HG03103 (cell line): ENCODE data around the gene FCHSD2.
"Not testable (repeated sequence)": the region's sequence is repeated elsewhere in the genome, so short reads cannot be mapped to it uniquely, and the experiment has no call there.

ENCODE experiments used
- ATAC-seq: cut with Tn5 transposase; IDR thresholded peaks from one replicate; pipeline ENCODE4 v1.9.1; 2021; ENCODE audit warnings: low read depth; ENCODE audit not compliant: unreplicated experiment

Gene FCHSD2

GRCh38 chr11:73019449-73019848 lies 122.7 kb downstream of the FCHSD2 start:
- ATAC-seq = no peak

DNA sequence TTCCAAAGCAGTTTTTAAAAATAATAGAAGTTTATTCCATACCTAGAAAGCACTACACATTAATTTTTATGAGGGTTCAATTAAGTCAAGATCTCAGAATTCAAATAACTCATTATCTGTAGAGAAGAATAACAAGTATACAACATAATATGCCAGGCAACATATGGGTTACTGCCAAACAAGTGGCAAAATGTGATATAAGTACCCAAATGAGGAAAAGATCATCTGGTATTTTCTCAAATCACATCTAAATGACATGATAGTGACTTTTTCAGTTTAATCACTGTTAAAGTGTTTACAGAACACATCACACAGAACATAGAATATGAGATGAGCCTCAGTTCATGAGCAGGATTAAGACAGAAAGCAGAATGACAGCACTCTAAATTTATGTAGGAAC lies 123.3 kb downstream of the FCHSD2 start:
- ATAC-seq = no peak

GRCh38 chr11:73017024-73017751 lies 124.9 kb downstream of the FCHSD2 start:
- no peak for ATAC-seq

DNA sequence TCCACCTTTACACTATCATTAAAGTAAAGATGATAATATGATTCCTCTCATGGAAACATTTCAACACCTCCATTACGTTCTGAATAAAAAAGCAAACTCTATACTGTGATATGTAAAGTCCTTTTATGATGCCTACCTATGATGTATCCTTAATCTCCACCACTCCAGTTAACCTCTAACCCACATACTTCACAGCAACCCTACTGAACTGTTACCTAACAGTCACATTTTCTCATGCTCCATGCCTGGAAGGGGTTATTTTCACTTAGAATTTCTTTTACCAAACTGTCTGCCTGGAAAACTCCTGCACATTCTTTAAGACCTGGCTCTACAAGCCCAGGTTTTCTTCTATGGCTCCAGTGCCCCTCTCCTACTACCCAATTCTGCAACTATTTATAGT lies 129.1 kb downstream of the FCHSD2 start:
- ATAC-seq = no peak

DNA sequence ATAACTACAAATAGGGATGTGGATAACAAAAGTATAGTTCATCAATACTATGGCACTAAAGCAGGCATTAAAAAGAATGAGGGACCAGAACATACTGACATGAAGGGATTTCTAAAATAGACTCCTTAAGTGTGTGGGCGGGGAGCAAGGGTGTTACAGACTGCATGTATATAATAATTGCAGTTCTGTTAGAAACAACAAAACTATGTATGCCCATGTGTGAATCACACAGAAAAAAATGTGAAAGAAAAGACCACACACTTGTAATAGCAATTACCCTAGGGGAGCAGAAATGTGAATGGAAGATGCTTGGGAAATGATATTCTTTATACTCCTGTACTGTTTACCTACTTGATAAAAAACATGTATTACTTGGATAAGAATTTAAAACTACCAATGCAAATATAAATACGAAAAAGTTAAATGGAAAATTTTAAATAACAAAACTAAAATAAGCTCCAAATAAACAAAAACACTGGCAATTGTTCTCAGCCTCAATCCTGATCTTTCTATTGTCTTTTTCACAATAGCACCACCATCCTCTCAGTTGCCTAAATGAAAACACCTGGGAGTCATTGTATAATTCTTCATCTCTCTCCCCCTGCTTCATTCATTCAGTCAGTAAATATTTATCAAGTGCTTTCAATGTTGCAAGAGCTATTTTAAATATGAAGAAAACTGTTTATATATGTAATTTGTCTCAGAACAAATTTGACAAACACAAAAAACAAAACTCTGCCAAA lies 129.8 kb downstream of the FCHSD2 start:
- no peak for ATAC-seq

GRCh38 chr11:73011126-73011817 lies 130.8 kb downstream of the FCHSD2 start:
- ATAC-seq = no peak

- ATAC-seq = no peak
Observed at GRCh38 chr11:73009972-73010371, 132.1 kb downstream of the FCHSD2 start.

- no peak for ATAC-seq
Observed at GRCh38 chr11:73004088-73004487, 138.0 kb downstream of the FCHSD2 start.

DNA sequence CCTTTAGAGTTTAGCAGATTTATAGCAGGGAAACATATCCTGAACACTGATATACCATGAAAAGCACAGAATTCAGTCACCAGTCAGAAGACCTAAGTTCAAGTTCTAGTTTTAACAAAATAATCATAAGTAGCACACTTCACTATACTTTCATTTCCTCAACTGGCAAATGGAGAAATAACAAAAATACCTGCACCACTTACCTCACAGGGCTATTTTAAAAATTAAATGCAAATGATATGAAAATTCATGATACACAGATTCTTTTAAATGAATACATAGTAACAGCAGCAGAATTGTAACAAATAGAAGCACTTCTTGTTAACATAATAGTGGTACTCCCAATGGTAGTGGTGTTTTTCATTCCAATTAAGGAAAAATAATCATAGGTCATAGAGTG lies 139.0 kb downstream of the FCHSD2 start:
- no peak for ATAC-seq

DNA sequence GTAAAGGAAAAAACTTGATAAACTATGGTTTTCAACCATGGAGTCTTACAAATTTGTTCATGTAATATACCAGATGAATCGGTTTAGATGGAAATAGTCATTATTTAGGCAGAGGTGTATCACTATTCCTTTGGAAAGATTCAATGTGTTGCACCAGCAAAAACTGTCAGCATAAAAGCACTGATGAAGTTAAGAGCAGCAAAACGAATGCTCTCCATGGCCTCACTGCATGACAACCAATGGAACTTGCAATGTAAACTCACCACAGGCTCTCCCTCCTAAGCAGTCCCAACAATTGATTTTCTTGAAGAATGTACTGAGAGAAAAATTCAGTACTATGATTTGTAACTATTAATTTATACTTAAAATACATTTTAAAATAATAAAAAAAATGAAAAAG lies 139.9 kb downstream of the FCHSD2 start:
- no peak for ATAC-seq

- no peak for ATAC-seq
Observed at GRCh38 chr11:73001615-73002014, 140.5 kb downstream of the FCHSD2 start.

DNA sequence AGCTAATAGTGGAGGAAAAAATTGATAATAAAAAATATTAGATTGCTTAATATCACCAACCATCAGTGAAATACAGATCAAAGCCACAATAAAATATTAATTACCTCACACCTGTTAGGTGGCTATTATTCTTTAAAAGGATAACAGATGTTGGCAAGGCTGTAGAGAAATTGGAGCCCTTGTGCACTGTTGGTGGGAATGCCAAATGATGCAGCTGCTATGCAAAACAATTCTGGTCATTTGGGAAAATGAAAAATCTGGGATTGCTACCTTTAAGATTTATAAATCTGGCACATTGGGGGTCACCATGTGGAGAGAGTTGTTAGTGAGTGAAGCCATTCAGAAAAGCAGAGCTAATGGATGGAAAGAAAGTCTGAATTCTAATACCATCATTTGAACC lies 143.4 kb downstream of the FCHSD2 start:
- ATAC-seq = no peak

- ATAC-seq = no peak
Observed at GRCh38 chr11:72996959-72997358, 145.2 kb downstream of the FCHSD2 start.

DNA sequence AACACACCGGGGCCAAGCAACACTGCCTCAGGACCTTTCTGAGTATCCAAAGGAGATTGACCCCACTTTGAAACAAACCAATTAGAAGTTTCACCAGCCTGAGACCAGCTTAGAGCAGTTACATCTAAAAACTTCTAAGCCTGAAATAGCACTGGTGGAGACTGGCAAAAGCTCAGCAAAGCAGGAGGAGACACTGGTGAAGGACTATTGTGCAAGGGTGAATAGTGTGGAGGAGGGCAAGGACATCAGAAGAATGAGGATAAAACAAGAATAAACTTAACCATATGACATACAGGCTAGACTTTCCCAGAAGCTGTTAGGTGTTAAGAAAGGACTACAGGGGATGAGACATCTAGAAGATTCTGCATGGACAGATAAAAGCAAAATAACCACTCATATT lies 152.4 kb downstream of the FCHSD2 start:
- ATAC-seq = no peak

DNA sequence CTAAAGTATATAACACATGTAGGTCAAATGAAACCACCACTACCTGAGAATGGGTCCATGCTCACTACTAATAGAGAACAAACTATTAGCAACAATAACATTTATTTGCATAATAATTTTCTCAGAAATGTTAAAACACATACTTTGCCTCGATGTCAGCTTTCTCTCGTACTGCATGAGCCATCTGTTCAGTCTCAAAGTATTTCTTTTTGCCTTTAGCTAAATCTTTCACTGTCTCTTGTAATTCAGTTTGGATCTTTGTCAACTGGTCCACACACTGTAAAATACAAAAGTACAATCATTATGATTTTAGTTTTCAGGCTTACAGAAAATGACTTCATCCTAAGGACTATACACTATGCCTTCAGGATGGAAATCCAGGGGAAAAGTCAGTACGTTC lies 153.3 kb downstream of the FCHSD2 start:
- ATAC-seq = no peak

DNA sequence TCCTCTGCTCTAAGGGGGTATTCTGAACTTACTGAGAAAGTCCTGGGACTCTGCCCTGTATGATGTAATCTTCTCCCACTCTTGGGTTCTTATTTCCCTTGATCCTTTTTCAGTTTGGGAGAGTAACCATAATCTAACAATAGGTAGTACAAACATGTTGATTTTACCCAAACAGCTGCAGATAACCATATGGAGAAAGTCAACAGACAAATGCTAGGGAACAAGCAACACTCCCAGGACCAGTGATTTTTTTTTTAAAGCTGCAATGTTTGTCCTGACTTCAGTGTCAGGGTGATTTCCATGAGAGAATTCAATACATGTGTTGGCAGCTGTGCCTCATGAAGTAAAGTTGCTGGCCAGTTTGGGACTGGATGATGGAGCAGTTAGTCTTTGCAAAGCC lies 156.5 kb downstream of the FCHSD2 start:
- ATAC-seq = no peak

DNA sequence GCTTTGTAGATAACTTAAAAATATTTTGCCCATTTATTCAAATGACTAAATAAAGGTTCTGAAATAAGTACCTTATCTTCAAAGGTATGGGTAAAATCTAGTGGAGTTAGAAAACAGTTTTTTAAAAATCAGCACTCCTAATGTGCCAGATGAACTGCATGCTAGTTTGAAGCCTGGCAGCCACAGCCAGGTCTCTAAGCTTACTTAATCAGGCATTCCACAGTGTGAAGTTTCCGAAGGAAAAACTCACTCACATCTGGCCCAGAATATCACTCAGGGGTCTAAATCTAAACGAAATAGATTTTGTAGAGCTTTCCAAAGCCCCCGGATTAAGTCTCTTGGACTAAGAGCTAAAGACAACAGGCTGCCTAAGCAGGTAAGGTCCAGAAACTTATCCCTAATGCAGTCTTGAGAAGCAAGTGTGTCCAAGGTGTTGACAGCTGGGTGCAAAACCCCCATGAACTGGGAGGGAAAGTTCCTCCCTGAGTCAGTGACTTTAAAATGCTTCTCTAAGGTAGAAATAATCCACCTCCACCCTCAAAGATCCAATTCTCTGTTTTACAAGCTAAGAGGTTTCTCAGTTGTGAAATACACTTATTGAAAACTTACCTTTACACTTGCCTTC lies 157.6 kb downstream of the FCHSD2 start:
- no peak for ATAC-seq

GRCh38 chr11:72983560-72983959 lies 158.6 kb downstream of the FCHSD2 start:
- no peak for ATAC-seq

GRCh38 chr11:72981971-72982685 lies 160.0 kb downstream of the FCHSD2 start:
- no peak for ATAC-seq

DNA sequence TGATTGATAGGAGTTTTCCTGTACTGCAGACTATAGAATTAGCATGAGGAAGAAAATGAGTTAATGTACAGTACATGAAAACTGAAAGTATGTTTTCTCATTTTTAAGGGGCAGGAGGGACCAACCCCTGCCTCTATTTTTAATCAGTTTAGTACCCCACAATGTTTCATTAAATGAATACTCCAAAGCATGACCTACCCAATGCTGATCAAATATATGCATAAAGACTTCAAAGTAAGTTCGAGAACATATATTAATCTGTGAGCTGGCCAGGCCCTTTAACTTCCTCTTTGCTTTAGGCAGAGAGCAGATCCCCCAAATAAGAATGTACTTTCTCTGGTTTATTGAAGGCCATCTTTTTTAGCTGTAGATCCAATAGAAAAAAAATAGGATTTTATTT lies 161.0 kb downstream of the FCHSD2 start:
- ATAC-seq = no peak

- ATAC-seq = not testable (repeated sequence)
Observed at GRCh38 chr11:72977782-72978181, 164.3 kb downstream of the FCHSD2 start.
